GM12878 (cell line): ENCODE data around the gene PHLDA2. TPM values are rescaled to one million over a fixed set of nuclear protein-coding genes. Genes with fewer than 3 reads are reported as not detected.

Source experiments
- ATAC-seq: fragments of 200-7000 bp; cut with Tn5 transposase; 3 replicates; pipeline ENCODE4 v1.9.1; 2020; ENCODE audit warnings: mild to moderate bottlenecking, moderate library complexity
- BruUV-seq: library from RNA; stranded (reverse); fragments of 400-500 nt; replicated peaks from 2 replicates; lab custom pipeline; 2021; lab: Mats Ljungman, UMichigan
- CTCF ChIA-PET: fragments of 300-600 bp; sonication (Branson Sonifier 250); formaldehyde crosslinking; extraction: SDS; loops from one replicate; lab custom pipeline; 2021; ENCODE audit warnings: inconsistent platforms; lab: Yijun Ruan, JAX
- POLR2A ChIA-PET: fragments of 350-600 bp; formaldehyde crosslinking; extraction: SDS; loops from one replicate; lab custom pipeline; 2021; ENCODE audit warnings: inconsistent platforms; lab: Charles Lee
- RAD21 ChIA-PET: fragments of 300-600 bp; sonication (Branson Sonifier 250); formaldehyde crosslinking; loops from one replicate; lab custom pipeline; 2023; ENCODE audit warnings: antibody characterized with exemption; ENCODE audit not compliant: unreplicated experiment; lab: Charles Lee
- SMC1A ChIA-PET: fragments of 300-600 bp; sonication (Branson Sonifier 250); formaldehyde crosslinking; loops from one replicate; lab custom pipeline; 2023; ENCODE audit not compliant: unreplicated experiment, uncharacterized antibody; lab: Charles Lee
- DNase-seq: peaks from one replicate; pipeline ENCODE4 v3.0.0-alpha.2; 2011; ENCODE audit warnings: low read depth, low spot score
- FAIRE-seq: peaks from 3 replicates; lab custom pipeline; 2011; peaks lifted over from hg19 to GRCh38; lab: Jason Lieb, UNC
- H2AFZ ChIP-seq: 2 replicates; pipeline ENCODE4 v1.6.0; 2011; ENCODE audit warnings: low read depth, low read length, control low read depth; ENCODE audit not compliant: control insufficient read depth
- H3K27ac ChIP-seq: 2 replicates; pipeline ENCODE4 v1.5.1; 2011; ENCODE audit warnings: control low read depth; ENCODE audit not compliant: control insufficient read depth, insufficient read depth
- H3K27me3 ChIP-seq, 2 experiments: replicated peaks in 1 of 2; 2 replicates each; pipeline versions ENCODE4 v1.6.0 to v1.6.1; 2011; ENCODE audit warnings: low read length in 1 of 2; ENCODE audit not compliant: control insufficient read depth in 2 of 2, insufficient read depth in 2 of 2
- H3K36me3 ChIP-seq, 2 experiments: 2 replicates each; pipeline ENCODE4 v1.5.1; 2011; ENCODE audit warnings: low read length in 1 of 2; ENCODE audit not compliant: control insufficient read depth in 2 of 2, insufficient read depth in 2 of 2
- H3K4me1 ChIP-seq: 2 replicates; pipeline ENCODE4 v1.6.1; 2011; ENCODE audit warnings: mild to moderate bottlenecking, low read length, moderate library complexity, mixed read lengths; ENCODE audit not compliant: control insufficient read depth, insufficient read depth
- H3K4me2 ChIP-seq: 2 replicates; pipeline ENCODE4 v1.6.0; 2011; ENCODE audit warnings: control low read depth; ENCODE audit not compliant: control insufficient read depth, insufficient read depth
- H3K4me3 ChIP-seq: fragments of 200-600 bp; sonication (generic); 2 replicates; pipeline ENCODE4 v1.5.1; 2016
- H3K79me2 ChIP-seq: 2 replicates; pipeline ENCODE4 v1.6.0; 2011; ENCODE audit warnings: low read length; ENCODE audit not compliant: control insufficient read depth, insufficient read depth
- H3K9ac ChIP-seq: 2 replicates; pipeline ENCODE4 v1.8.0; 2011; ENCODE audit warnings: low read length, control low read depth, mixed read lengths; ENCODE audit not compliant: control insufficient read depth, insufficient read depth
- H3K9me3 ChIP-seq: replicated peaks from 3 replicates; pipeline ENCODE4 v1.5.1; 2011; ENCODE audit warnings: mild to moderate bottlenecking, low read length; ENCODE audit not compliant: control insufficient read depth, insufficient read depth
- H4K20me1 ChIP-seq: 2 replicates; pipeline ENCODE4 v1.6.0; 2011; ENCODE audit not compliant: control insufficient read depth, insufficient read depth
- CBX5 ChIP-seq: sonication (generic); IDR thresholded peaks from 2 replicates; pipeline ENCODE4 v1.6.1; 2016; ENCODE audit warnings: low read depth, moderate library complexity, mild to moderate bottlenecking, inconsistent platforms
- CEBPZ ChIP-seq: fragments of 150-350 bp; IDR thresholded peaks from 2 replicates; pipeline ENCODE4 v1.6.1; 2016; ENCODE audit warnings: low read depth, low read length
- CREM ChIP-seq: IDR thresholded peaks from 2 replicates; pipeline ENCODE4 v1.6.1; 2014; ENCODE audit warnings: antibody characterized with exemption, low read depth
- IRF3 ChIP-seq: fragments of 450-650 bp; IDR thresholded peaks from 2 replicates; pipeline ENCODE4 v1.6.1; 2014; ENCODE audit warnings: mild to moderate bottlenecking
- IRF4 ChIP-seq: IDR thresholded peaks from 2 replicates; pipeline ENCODE4 v1.6.1; 2011; ENCODE audit warnings: low read depth, low read length
- NR2F1 ChIP-seq: fragments of 450-650 bp; conservative IDR thresholded peaks from 2 replicates; pipeline ENCODE4 v1.6.1; 2017; ENCODE audit warnings: mild to moderate bottlenecking
- POLR2AphosphoS5 ChIP-seq: IDR thresholded peaks from 2 replicates; pipeline ENCODE4 v1.6.1; 2011; ENCODE audit warnings: mild to moderate bottlenecking, low read length, inconsistent platforms
- RBBP5 ChIP-seq: fragments of 200-600 bp; sonication (generic); conservative IDR thresholded peaks from 2 replicates; pipeline ENCODE4 v1.6.1; 2016
- RCOR1 ChIP-seq: conservative IDR thresholded peaks from 2 replicates; pipeline ENCODE4 v1.6.1; 2012; ENCODE audit warnings: low read depth, low read length, improper control_type of control experiment
- RUNX3 ChIP-seq: IDR thresholded peaks from 2 replicates; pipeline ENCODE4 v1.6.1; 2012; ENCODE audit warnings: low read length, inconsistent platforms
- SUPT20H ChIP-seq: IDR thresholded peaks from 2 replicates; pipeline ENCODE4 v1.6.1; 2011; ENCODE audit warnings: low read depth, mild to moderate bottlenecking, low read length, moderate library complexity, borderline replicate concordance; ENCODE audit not compliant: control insufficient read depth
- WGBS: methylation state at CpG from one replicate; pipeline ENCODE4 v1.1.6; 2016; ENCODE audit warnings: low lambda C conversion rate; ENCODE audit not compliant: insufficient replicate concordance, insufficient coverage; ENCODE audit errors: missing lambda C conversion rate; 5-methylcytosine and 5-hydroxymethylcytosine counted together
- in situ Hi-C: fragments of 300-500 bp; cut with MboI; formaldehyde crosslinking; loops from 9 replicates; pipeline ENCODE4 v1.14.3; 2018; ENCODE audit warnings: mixed read lengths
- intact Hi-C: fragments of 100-400 bp; cut with micrococcal nuclease; formaldehyde crosslinking; loops from one replicate; pipeline ENCODE4 v1.14.2; 2022; ENCODE audit not compliant: unreplicated experiment
- polyA plus RNA-seq, 11 experiments: library from polyadenylated mRNA; depleted of rRNA in 4 of 11; unstranded in 6 of 11; stranded (reverse) in 5 of 11; fragments of >200 nt; fragmentation: Nextera tagmentation in 4 of 11; fragmentation: Illumina TruSeq in 1 of 11; extraction: Ambion mirVana in 4 of 11; extraction: Trizol in 1 of 11; gene quantifications; 1 replicate in 1 of 11; 2 replicates in 10 of 11; pipeline versions ENCODE4 v1.2.1 to v1.2.3, GENCODE V29; 2011 to 2016; ENCODE audit warnings: inconsistent platforms in 2 of 11, missing spikeins in 2 of 11, low read depth in 1 of 11
- total RNA-seq, 4 experiments: library from RNA; depleted of rRNA in 3 of 4; stranded (reverse); fragments of >200 nt in 3 of 4; fragmentation: Illumina TruSeq in 1 of 4; extraction: Trizol in 1 of 4; gene quantifications; 2 replicates each; pipeline versions ENCODE4 v1.2.1 to v1.2.3, GENCODE V29; 2013 to 2021

PHLDA2 gene
- total and polyA plus RNA-seq, 10 of the 15 experiments (the other 5 are each of a cell fraction or from before 2014, with no cell fraction given) = 0.15 to 0.49 (median 0.16) TPM; not detected in 7

GRCh38 chr11:2931420-2931746, 2.2 kb upstream of the PHLDA2 start:
- Histone ChIP-seq H3K9ac (no peak overlapping the region), H2AFZ (no peak overlapping the region), H3K27ac (no peak overlapping the region), H3K4me2 (no peak overlapping the region), H3K27me3 (peaks cover 3 to 15% of the 10 kb centered on the region in 2 experiments), H3K9me3 (no peaks in the 10 kb centered on the region), H4K20me1 (no peaks in the 10 kb centered on the region), H3K4me1 (peaks cover 21% of the 10 kb centered on the region), H3K36me3 (no peaks in the 10 kb centered on the region), H3K79me2 (no peaks in the 10 kb centered on the region), H3K4me3 (no peak overlapping the region)
- SMC1A ChIA-PET = no interaction called here
- POLR2A ChIA-PET = no interaction called here
- no peak for DNase-seq
- no TSS peak for BruUV-seq
- ATAC-seq = no peak
- CTCF ChIA-PET = interaction anchor here (1.9 to 2.9 kb wide), 3 partner anchors 29 to 159 kb away, joined by 5 to 25 read pairs (median 16); a partner anchor contains a TSS
- in situ Hi-C loops = no loop called here
- intact Hi-C loops = loop anchor here (2.0 to 10.0 kb wide), 3 partner anchors 39 to 399 kb away; no protein-coding TSS in a partner anchor
- no peak for TF ChIP-seq POLR2AphosphoS5
- no peak for TF ChIP-seq RBBP5
- no peak for TF ChIP-seq SUPT20H
- no peak for TF ChIP-seq CREM
- no peak for TF ChIP-seq RUNX3
- TF ChIP-seq RCOR1 = no peak
- no peak for TF ChIP-seq CEBPZ
- TF ChIP-seq IRF4 = no peak
- no peak for TF ChIP-seq NR2F1
- no peak for TF ChIP-seq CBX5
- TF ChIP-seq IRF3 = no peak
- RAD21 ChIA-PET = no interaction called here
- no peak for FAIRE-seq
- WGBS = 66% methylated on average over 4 of the region's 4 CpGs
